Type B pancreatic cell (in vitro differentiated cells): ENCODE results near the gene FASTK. TPM values are rescaled to one million over a fixed set of nuclear protein-coding genes. Genes with fewer than 3 reads are reported as not detected.
A peak's percentile ranks its signal among the peaks of the same experiment; 100 is the strongest.
"Not testable (repeated sequence)": the region's sequence is repeated elsewhere in the genome, so short reads cannot be mapped to it uniquely, and the experiment has no call there.

Experiments used
- DNase-seq: peaks from one replicate; pipeline ENCODE4 v3.0.0; 2021; ENCODE audit warnings: mixed read lengths; ENCODE audit not compliant: unreplicated experiment; ENCODE audit errors: extremely low spot score
- H3K27ac Mint-ChIP-seq: 2 replicates; pipeline ENCODE4 v1.8.0; 2021; ENCODE audit warnings: mild to moderate bottlenecking, mixed read lengths
- H3K27me3 Mint-ChIP-seq: 2 replicates; pipeline ENCODE4 v1.8.0; 2021; ENCODE audit warnings: mixed read lengths
- H3K36me3 Mint-ChIP-seq: 2 replicates; pipeline ENCODE4 v1.8.0; 2021; ENCODE audit warnings: mixed read lengths
- H3K4me1 Mint-ChIP-seq: one replicate; pipeline ENCODE4 v1.8.0; 2021; ENCODE audit warnings: mixed read lengths; ENCODE audit not compliant: unreplicated experiment
- H3K4me3 Mint-ChIP-seq: 2 replicates; pipeline ENCODE4 v1.8.0; 2021; ENCODE audit warnings: mild to moderate bottlenecking, mixed read lengths
- H3K9me3 Mint-ChIP-seq: 2 replicates; pipeline ENCODE4 v1.8.0; 2021; ENCODE audit warnings: mixed read lengths
- CTCF ChIP-seq: fragments of 200-600 bp; sonication (generic); conservative IDR thresholded peaks from 2 replicates; pipeline ENCODE4 v1.5.0; 2021; ENCODE audit warnings: antibody characterized with exemption, mild to moderate bottlenecking
- total RNA-seq: library from RNA; stranded (reverse); gene quantifications from 2 replicates; pipeline ENCODE4 v1.2.1, GENCODE V29; 2021; ENCODE audit warnings: low replicate concordance

The FASTK gene
- total RNA-seq, 1 donor from 2014 or later: 100 TPM

GRCh38 chr7:151032936-151033863, 47.4 kb downstream of the FASTK start:
- TF ChIP-seq CTCF: no peak
- DNase-seq: no peak
- peaks cover 8% of the 10 kb centered on the region for H3K4me1 Mint-ChIP-seq
- peak overlapping the region; percentile 93 for H3K27ac Mint-ChIP-seq
- no peaks in the 10 kb centered on the region for H3K27me3 Mint-ChIP-seq
- no peaks in the 10 kb centered on the region for H3K9me3 Mint-ChIP-seq
- H3K36me3 Mint-ChIP-seq: no peaks in the 10 kb centered on the region
- peak overlapping the region; percentile 39 for H3K4me3 Mint-ChIP-seq

GRCh38 chr7:151031011-151031410, 49.6 kb downstream of the FASTK start:
- Mint-ChIP-seq H3K27ac (peak overlapping the region; percentile 8), H3K27me3 (peaks cover 15% of the 10 kb centered on the region), H3K36me3 (no peaks in the 10 kb centered on the region), H3K4me1 (peaks cover 19% of the 10 kb centered on the region), H3K4me3 (no peak overlapping the region), H3K9me3 (no peaks in the 10 kb centered on the region)
- DNase-seq: no peak
- no peak for TF ChIP-seq CTCF

GRCh38 chr7:151028948-151029501, 51.6 kb downstream of the FASTK start:
- H3K4me1 Mint-ChIP-seq: peaks cover 22% of the 10 kb centered on the region
- peaks cover 26% of the 10 kb centered on the region for H3K27me3 Mint-ChIP-seq
- peak overlapping the region; percentile 94 for H3K4me3 Mint-ChIP-seq
- DNase-seq: no peak
- no peaks in the 10 kb centered on the region for H3K9me3 Mint-ChIP-seq
- H3K36me3 Mint-ChIP-seq: no peaks in the 10 kb centered on the region
- no peak for TF ChIP-seq CTCF
- peak overlapping the region; percentile 100 for H3K27ac Mint-ChIP-seq

GRCh38 chr7:151028131-151028947, 52.3 kb downstream of the FASTK start, which contains the start of gene ABCB8:
Gene ABCB8, plus strand, starts transcription at chr7:151028450. Its CDS starts 66 bp downstream, at chr7:151028516.
- Mint-ChIP-seq H3K9me3 (no peaks in the 10 kb centered on the region), H3K27me3 (peaks cover 26% of the 10 kb centered on the region), H3K4me3 (peak within 1 kb of the TSS; percentile 94), H3K27ac (peak within 1 kb of the TSS; percentile 100), H3K36me3 (no peaks in the 10 kb centered on the region), H3K4me1 (peaks cover 22% of the 10 kb centered on the region)
- peak; percentile 97 for DNase-seq
- TF ChIP-seq CTCF: peak; percentile 66

- H3K9me3 Mint-ChIP-seq, DNase-seq, H3K36me3 Mint-ChIP-seq: not testable (repeated sequence)
- H3K27me3 Mint-ChIP-seq: peaks cover 30% of the 10 kb centered on the region
- H3K4me1 Mint-ChIP-seq: peaks cover 22% of the 10 kb centered on the region
- H3K4me3 Mint-ChIP-seq: peak overlapping the region; percentile 94
- H3K27ac Mint-ChIP-seq: peak overlapping the region; percentile 100
These were observed 52.9 kb downstream of the FASTK start for GRCh38 chr7:151027728-151028130.

- Mint-ChIP-seq H3K4me3 (peak overlapping the region; percentile 94), H3K27me3 (peaks cover 30% of the 10 kb centered on the region), H3K4me1 (peaks cover 22% of the 10 kb centered on the region), H3K27ac (peak overlapping the region; percentile 100)
- not testable (repeated sequence) for DNase-seq, H3K9me3 Mint-ChIP-seq, H3K36me3 Mint-ChIP-seq
These were observed 53.6 kb downstream of the FASTK start for GRCh38 chr7:151026771-151027727.
